HEK293 (cell line): ENCODE data around the gene RSPH1.

ENCODE experiments used
- CTCF ChIA-PET: fragments of 350-600 bp; formaldehyde crosslinking; extraction: SDS; loops from one replicate; lab custom pipeline; 2021; ENCODE audit warnings: antibody characterized with exemption; lab: Yijun Ruan, JAX
- POLR2A ChIA-PET: fragments of 300-600 bp; formaldehyde crosslinking; extraction: SDS; loops from one replicate; lab custom pipeline; 2020; ENCODE audit warnings: antibody characterized with exemption, inconsistent platforms; lab: Yijun Ruan, JAX
- H3K27ac ChIP-seq: fragments of 200-500 bp; sonication (Bioruptor generic); 2 replicates; pipeline ENCODE4 v1.5.1; 2014; ENCODE audit warnings: low read depth, low read length, control low read depth, inconsistent platforms; ENCODE audit errors: extremely low read depth
- H3K36me3 ChIP-seq, 2 experiments: fragments of 200-500 bp in 1 of 2; sonication (Bioruptor generic) in 1 of 2; 1 replicate in 1 of 2; 2 replicates in 1 of 2; pipeline ENCODE4 v1.5.1; 2014 to 2017; ENCODE audit warnings: inconsistent platforms in 2 of 2, low read length in 2 of 2; ENCODE audit not compliant: control insufficient read depth in 2 of 2, insufficient read depth in 1 of 2
- H3K4me1 ChIP-seq: fragments of 200-500 bp; sonication (Bioruptor generic); 2 replicates; pipeline ENCODE4 v1.5.1; 2014; ENCODE audit warnings: mild to moderate bottlenecking, low read length, inconsistent platforms; ENCODE audit not compliant: control insufficient read depth, insufficient read depth
- H3K4me3 ChIP-seq: 2 replicates; pipeline ENCODE4 v1.5.1; 2011; ENCODE audit warnings: low read depth, mild to moderate bottlenecking, control low read depth, low read length, moderate library complexity
- H3K9me3 ChIP-seq: fragments of 200-500 bp; sonication (Bioruptor generic); 2 replicates; pipeline ENCODE4 v1.5.1; 2014; ENCODE audit warnings: low read depth, low read length, inconsistent platforms; ENCODE audit not compliant: control insufficient read depth, insufficient read depth
- BCL11B ChIP-seq: fragments of 450-650 bp; formaldehyde crosslinking; IDR thresholded peaks from 2 replicates; pipeline ENCODE4 v1.5.1; 2016; ENCODE audit warnings: low read depth, missing biosample characterization, missing genetic modification characterization
- EGR2 ChIP-seq: fragments of 450-650 bp; formaldehyde crosslinking; IDR thresholded peaks from 2 replicates; pipeline ENCODE4 v1.5.1; 2016; ENCODE audit warnings: low read depth, missing biosample characterization, missing genetic modification characterization
- KLF1 ChIP-seq: fragments of 450-650 bp; formaldehyde crosslinking; IDR thresholded peaks from 2 replicates; pipeline ENCODE4 v1.5.1; 2016; ENCODE audit warnings: missing biosample characterization, missing genetic modification characterization
- SCRT1 ChIP-seq: fragments of 450-650 bp; formaldehyde crosslinking; IDR thresholded peaks from 2 replicates; pipeline ENCODE4 v1.5.1; 2016; ENCODE audit warnings: missing biosample characterization, missing genetic modification characterization, borderline replicate concordance
- SCRT2 ChIP-seq: fragments of 450-650 bp; formaldehyde crosslinking; IDR thresholded peaks from 2 replicates; pipeline ENCODE4 v1.5.1; 2016; ENCODE audit warnings: missing biosample characterization, missing genetic modification characterization
- ZBTB20 ChIP-seq: fragments of 450-650 bp; formaldehyde crosslinking; IDR thresholded peaks from 2 replicates; pipeline ENCODE4 v1.5.1; 2016; ENCODE audit warnings: missing biosample characterization, missing genetic modification characterization
- ZBTB8A ChIP-seq: fragments of 450-650 bp; formaldehyde crosslinking; IDR thresholded peaks from 2 replicates; pipeline ENCODE4 v1.5.1; 2016; ENCODE audit warnings: missing biosample characterization, missing genetic modification characterization
- ZEB2 ChIP-seq: fragments of 450-650 bp; formaldehyde crosslinking; IDR thresholded peaks from 2 replicates; pipeline ENCODE4 v1.5.1; 2016; ENCODE audit warnings: missing biosample characterization, missing genetic modification characterization
- ZFHX2 ChIP-seq: fragments of 450-650 bp; formaldehyde crosslinking; conservative IDR thresholded peaks from 2 replicates; pipeline ENCODE4 v1.5.1; 2016; ENCODE audit warnings: missing biosample characterization, missing genetic modification characterization
- ZNF169 ChIP-seq: fragments of 450-650 bp; formaldehyde crosslinking; IDR thresholded peaks from 2 replicates; pipeline ENCODE4 v1.5.1; 2016; ENCODE audit warnings: missing biosample characterization, missing genetic modification characterization
- ZNF214 ChIP-seq: fragments of 450-650 bp; formaldehyde crosslinking; IDR thresholded peaks from 2 replicates; pipeline ENCODE4 v1.5.1; 2017; ENCODE audit warnings: missing biosample characterization, mild to moderate bottlenecking, missing genetic modification characterization, borderline replicate concordance
- ZNF311 ChIP-seq: fragments of 450-650 bp; formaldehyde crosslinking; IDR thresholded peaks from 2 replicates; pipeline ENCODE4 v1.5.1; 2017; ENCODE audit warnings: missing biosample characterization, missing genetic modification characterization, borderline replicate concordance
- ZNF391 ChIP-seq: fragments of 450-650 bp; formaldehyde crosslinking; IDR thresholded peaks from 2 replicates; pipeline ENCODE4 v1.5.1; 2016; ENCODE audit warnings: low read depth, missing biosample characterization, missing genetic modification characterization, borderline replicate concordance
- ZNF426 ChIP-seq: fragments of 450-650 bp; formaldehyde crosslinking; IDR thresholded peaks from 2 replicates; pipeline ENCODE4 v1.5.1; 2017; ENCODE audit warnings: missing biosample characterization, missing genetic modification characterization, mild to moderate bottlenecking, inconsistent platforms, moderate library complexity
- ZNF530 ChIP-seq: fragments of 450-650 bp; formaldehyde crosslinking; IDR thresholded peaks from 2 replicates; pipeline ENCODE4 v1.5.1; 2016; ENCODE audit warnings: low read depth, missing biosample characterization, missing genetic modification characterization
- ZNF558 ChIP-seq: fragments of 450-650 bp; formaldehyde crosslinking; IDR thresholded peaks from 2 replicates; pipeline ENCODE4 v1.5.1; 2016; ENCODE audit warnings: missing biosample characterization, missing genetic modification characterization
- ZNF621 ChIP-seq: fragments of 450-650 bp; formaldehyde crosslinking; IDR thresholded peaks from 2 replicates; pipeline ENCODE4 v1.5.1; 2017; ENCODE audit warnings: missing biosample characterization, missing genetic modification characterization
- TF ChIP-seq, protein P1 (sequence below): fragments of 450-650 bp; formaldehyde crosslinking; IDR thresholded peaks from 2 replicates; pipeline ENCODE4 v1.5.0; 2017; ENCODE audit warnings: missing biosample characterization, missing genetic modification characterization, borderline replicate concordance
- TF ChIP-seq, protein P2 (sequence below): fragments of 450-650 bp; IDR thresholded peaks from 2 replicates; pipeline ENCODE4 v1.5.1; 2018; ENCODE audit warnings: missing biosample characterization, missing genetic modification characterization
- TF ChIP-seq, protein P3 (sequence below): fragments of 450-650 bp; formaldehyde crosslinking; IDR thresholded peaks from 2 replicates; pipeline ENCODE4 v1.5.1; 2016; ENCODE audit warnings: missing biosample characterization, missing genetic modification characterization
- TF ChIP-seq, protein P4 (sequence below): fragments of 450-650 bp; formaldehyde crosslinking; IDR thresholded peaks from 2 replicates; pipeline ENCODE4 v1.5.1; 2016; ENCODE audit warnings: missing biosample characterization, missing genetic modification characterization
- TF ChIP-seq, protein P5 (sequence below): fragments of 450-650 bp; formaldehyde crosslinking; IDR thresholded peaks from 2 replicates; pipeline ENCODE4 v1.5.1; 2017; ENCODE audit warnings: missing biosample characterization, mild to moderate bottlenecking, missing genetic modification characterization, moderate library complexity

RSPH1 gene

DNA sequence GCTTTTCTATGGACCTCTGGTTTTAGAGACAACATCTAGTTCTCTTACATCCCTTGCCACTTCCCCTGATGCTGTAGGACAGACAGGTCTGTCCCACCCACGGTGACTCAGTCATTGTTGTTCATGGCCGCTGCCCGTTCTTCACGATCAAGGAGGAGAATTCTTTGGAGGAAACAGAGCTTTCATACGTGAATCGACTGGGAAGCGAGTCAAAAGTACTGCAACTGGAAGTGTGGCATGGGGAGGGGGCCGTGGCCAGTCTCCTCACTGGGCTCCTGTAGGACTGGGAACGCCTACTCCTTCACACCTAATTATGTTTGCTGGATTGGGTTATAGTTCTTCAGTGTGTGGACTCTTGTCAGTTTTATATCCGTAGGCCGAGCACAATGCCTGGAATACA, 13.2 kb upstream of the RSPH1 start:
- POLR2A ChIA-PET: no interaction called here
- no peaks in the 10 kb centered on the region for H3K9me3 ChIP-seq
- TF ChIP-seq ZBTB20 (tag by site-specific recombination): no peak
- 0 out of 2 replicates have a peak, but pooled peaks have one; percentile 29 for TF ChIP-seq ZFHX2
- 0 out of 2 replicates have a peak, but pooled peaks have one; percentile 23 for TF ChIP-seq EGR2
- TF ChIP-seq, all 188 proteins: peak for 2
- no peaks in the 10 kb centered on the region for H3K36me3 ChIP-seq
- H3K27ac ChIP-seq: no peak overlapping the region; the same call in 1 of the 2 replicates
- CTCF ChIA-PET: interaction anchor here (0.6 kb wide), 1 partner anchor 156 kb away, joined by 4 read pairs; no protein-coding TSS in a partner anchor
- no peak overlapping the region for H3K4me3 ChIP-seq
- H3K4me1 ChIP-seq: no peaks in the 10 kb centered on the region

DNA sequence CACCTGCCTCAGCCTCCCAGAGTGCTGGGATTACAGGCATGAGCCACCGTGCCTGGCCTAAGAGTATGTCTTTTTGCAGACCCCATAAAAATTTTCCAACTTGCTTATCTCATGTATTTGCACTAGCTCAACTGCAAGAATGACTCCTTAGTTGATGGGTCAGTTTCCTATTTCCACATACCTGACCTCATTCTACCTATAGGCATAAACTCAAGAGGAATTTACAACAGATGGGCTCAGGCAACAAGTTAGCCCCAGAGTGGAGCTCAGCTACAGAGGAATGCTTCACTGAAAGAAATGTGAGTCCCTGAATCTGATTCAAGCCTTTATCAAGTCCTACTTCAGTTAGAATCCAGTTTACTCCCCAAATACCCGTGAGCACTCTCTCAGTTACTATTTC, 12.3 kb upstream of the RSPH1 start:
- Histone ChIP-seq H3K4me1 (no peaks in the 10 kb centered on the region), H3K36me3 (no peaks in the 10 kb centered on the region), H3K9me3 (no peaks in the 10 kb centered on the region), H3K27ac (no peak overlapping the region), H3K4me3 (no peak overlapping the region)
- CTCF ChIA-PET: no interaction called here
- TF ChIP-seq SCRT2 (tag by site-specific recombination) (peak; percentile 51; the same call in 1 of the 2 replicates), KLF1 (tag by site-specific recombination) (no peak), ZEB2 (tag by site-specific recombination) (no peak)
- TF ChIP-seq, protein P1, sequence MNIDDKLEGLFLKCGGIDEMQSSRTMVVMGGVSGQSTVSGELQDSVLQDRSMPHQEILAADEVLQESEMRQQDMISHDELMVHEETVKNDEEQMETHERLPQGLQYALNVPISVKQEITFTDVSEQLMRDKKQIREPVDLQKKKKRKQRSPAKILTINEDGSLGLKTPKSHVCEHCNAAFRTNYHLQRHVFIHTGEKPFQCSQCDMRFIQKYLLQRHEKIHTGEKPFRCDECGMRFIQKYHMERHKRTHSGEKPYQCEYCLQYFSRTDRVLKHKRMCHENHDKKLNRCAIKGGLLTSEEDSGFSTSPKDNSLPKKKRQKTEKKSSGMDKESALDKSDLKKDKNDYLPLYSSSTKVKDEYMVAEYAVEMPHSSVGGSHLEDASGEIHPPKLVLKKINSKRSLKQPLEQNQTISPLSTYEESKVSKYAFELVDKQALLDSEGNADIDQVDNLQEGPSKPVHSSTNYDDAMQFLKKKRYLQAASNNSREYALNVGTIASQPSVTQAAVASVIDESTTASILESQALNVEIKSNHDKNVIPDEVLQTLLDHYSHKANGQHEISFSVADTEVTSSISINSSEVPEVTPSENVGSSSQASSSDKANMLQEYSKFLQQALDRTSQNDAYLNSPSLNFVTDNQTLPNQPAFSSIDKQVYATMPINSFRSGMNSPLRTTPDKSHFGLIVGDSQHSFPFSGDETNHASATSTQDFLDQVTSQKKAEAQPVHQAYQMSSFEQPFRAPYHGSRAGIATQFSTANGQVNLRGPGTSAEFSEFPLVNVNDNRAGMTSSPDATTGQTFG: no peak
- POLR2A ChIA-PET: no interaction called here

DNA sequence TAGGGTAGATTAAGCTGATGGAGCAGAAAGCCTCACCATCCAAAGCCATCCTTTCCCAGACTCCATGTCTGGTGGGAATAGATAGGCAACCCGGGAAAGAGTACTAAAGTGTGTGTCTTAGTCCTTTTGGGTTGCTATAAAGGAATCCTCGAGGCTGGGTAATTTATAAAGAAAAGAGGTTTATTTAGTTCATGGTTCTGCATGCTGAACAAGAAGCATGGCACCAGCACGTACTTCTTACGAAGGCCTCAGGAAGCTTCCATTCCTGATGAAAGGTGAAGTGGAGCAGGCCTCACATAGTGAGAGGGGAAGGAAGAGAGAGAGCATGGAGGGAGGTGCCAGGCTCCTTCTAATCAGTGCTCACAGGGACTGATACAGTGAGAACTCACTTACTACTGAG, 11.4 kb upstream of the RSPH1 start:
- no peak overlapping the region for H3K27ac ChIP-seq
- H3K9me3 ChIP-seq: no peaks in the 10 kb centered on the region
- ChIA-PET CTCF (no interaction called here), POLR2A (no interaction called here)
- H3K4me3 ChIP-seq: no peak overlapping the region
- H3K4me1 ChIP-seq: no peaks in the 10 kb centered on the region
- H3K36me3 ChIP-seq: no peaks in the 10 kb centered on the region
- TF ChIP-seq, protein P2, sequence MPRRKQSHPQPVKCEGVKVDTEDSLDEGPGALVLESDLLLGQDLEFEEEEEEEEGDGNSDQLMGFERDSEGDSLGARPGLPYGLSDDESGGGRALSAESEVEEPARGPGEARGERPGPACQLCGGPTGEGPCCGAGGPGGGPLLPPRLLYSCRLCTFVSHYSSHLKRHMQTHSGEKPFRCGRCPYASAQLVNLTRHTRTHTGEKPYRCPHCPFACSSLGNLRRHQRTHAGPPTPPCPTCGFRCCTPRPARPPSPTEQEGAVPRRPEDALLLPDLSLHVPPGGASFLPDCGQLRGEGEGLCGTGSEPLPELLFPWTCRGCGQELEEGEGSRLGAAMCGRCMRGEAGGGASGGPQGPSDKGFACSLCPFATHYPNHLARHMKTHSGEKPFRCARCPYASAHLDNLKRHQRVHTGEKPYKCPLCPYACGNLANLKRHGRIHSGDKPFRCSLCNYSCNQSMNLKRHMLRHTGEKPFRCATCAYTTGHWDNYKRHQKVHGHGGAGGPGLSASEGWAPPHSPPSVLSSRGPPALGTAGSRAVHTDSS (tag by site-specific recombination): no peak
- TF ChIP-seq, protein P3, sequence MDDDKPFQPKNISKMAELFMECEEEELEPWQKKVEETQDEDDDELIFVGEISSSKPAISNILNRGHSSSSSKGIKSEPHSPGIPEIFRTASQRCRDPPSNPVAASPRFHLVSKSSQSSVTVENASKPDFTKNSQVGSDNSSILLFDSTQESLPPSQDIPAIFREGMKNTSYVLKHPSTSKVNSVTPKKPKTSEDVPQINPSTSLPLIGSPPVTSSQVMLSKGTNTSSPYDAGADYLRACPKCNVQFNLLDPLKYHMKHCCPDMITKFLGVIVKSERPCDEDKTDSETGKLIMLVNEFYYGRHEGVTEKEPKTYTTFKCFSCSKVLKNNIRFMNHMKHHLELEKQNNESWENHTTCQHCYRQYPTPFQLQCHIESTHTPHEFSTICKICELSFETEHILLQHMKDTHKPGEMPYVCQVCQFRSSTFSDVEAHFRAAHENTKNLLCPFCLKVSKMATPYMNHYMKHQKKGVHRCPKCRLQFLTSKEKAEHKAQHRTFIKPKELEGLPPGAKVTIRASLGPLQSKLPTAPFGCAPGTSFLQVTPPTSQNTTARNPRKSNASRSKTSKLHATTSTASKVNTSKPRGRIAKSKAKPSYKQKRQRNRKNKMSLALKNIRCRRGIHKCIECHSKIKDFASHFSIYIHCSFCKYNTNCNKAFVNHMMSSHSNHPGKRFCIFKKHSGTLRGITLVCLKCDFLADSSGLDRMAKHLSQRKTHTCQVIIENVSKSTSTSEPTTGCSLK (tag by site-specific recombination): no peak
- TF ChIP-seq ZNF391 (tag by site-specific recombination) (no peak), ZBTB8A (tag by site-specific recombination) (no peak), ZNF426 (tag by site-specific recombination) (no peak), ZEB2 (tag by site-specific recombination) (no peak), ZNF311 (tag by site-specific recombination) (no peak), BCL11B (tag by site-specific recombination) (no peak), ZNF558 (tag by site-specific recombination) (no peak), ZNF169 (tag by site-specific recombination) (no peak), ZNF621 (tag by site-specific recombination) (no peak), SCRT1 (no peak), ZNF530 (tag by site-specific recombination) (no peak), ZNF214 (no peak)
- TF ChIP-seq, protein P4, sequence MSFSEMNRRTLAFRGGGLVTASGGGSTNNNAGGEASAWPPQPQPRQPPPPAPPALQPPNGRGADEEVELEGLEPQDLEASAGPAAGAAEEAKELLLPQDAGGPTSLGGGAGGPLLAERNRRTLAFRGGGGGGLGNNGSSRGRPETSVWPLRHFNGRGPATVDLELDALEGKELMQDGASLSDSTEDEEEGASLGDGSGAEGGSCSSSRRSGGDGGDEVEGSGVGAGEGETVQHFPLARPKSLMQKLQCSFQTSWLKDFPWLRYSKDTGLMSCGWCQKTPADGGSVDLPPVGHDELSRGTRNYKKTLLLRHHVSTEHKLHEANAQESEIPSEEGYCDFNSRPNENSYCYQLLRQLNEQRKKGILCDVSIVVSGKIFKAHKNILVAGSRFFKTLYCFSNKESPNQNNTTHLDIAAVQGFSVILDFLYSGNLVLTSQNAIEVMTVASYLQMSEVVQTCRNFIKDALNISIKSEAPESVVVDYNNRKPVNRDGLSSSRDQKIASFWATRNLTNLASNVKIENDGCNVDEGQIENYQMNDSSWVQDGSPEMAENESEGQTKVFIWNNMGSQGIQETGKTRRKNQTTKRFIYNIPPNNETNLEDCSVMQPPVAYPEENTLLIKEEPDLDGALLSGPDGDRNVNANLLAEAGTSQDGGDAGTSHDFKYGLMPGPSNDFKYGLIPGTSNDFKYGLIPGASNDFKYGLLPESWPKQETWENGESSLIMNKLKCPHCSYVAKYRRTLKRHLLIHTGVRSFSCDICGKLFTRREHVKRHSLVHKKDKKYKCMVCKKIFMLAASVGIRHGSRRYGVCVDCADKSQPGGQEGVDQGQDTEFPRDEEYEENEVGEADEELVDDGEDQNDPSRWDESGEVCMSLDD (tag by site-specific recombination): no peak
- TF ChIP-seq, protein P5, sequence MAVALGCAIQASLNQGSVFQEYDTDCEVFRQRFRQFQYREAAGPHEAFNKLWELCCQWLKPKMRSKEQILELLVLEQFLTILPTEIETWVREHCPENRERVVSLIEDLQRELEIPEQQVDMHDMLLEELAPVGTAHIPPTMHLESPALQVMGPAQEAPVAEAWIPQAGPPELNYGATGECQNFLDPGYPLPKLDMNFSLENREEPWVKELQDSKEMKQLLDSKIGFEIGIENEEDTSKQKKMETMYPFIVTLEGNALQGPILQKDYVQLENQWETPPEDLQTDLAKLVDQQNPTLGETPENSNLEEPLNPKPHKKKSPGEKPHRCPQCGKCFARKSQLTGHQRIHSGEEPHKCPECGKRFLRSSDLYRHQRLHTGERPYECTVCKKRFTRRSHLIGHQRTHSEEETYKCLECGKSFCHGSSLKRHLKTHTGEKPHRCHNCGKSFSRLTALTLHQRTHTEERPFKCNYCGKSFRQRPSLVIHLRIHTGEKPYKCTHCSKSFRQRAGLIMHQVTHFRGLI (tag by site-specific recombination): no peak
